OCI-LY7 (cell line): Measurements from ENCODE around the gene SH3RF1.

Source experiments
- EZH2phosphoT487 ChIP-seq: fragments of 200-600 bp; sonication (generic); IDR thresholded peaks from 2 replicates; pipeline ENCODE4 v1.6.1; 2018; ENCODE audit warnings: low read depth, borderline replicate concordance, mild to moderate bottlenecking, mixed run types, antibody characterized with exemption, low read length, moderate library complexity, mixed read lengths
- TF ChIP-seq, protein P1 (sequence below): fragments of 200-600 bp; sonication (generic); conservative IDR thresholded peaks from 2 replicates; pipeline ENCODE4 v1.5.1; 2014; ENCODE audit warnings: mild to moderate bottlenecking, antibody characterized with exemption, low read length, moderate library complexity, mixed read lengths

DNA sequence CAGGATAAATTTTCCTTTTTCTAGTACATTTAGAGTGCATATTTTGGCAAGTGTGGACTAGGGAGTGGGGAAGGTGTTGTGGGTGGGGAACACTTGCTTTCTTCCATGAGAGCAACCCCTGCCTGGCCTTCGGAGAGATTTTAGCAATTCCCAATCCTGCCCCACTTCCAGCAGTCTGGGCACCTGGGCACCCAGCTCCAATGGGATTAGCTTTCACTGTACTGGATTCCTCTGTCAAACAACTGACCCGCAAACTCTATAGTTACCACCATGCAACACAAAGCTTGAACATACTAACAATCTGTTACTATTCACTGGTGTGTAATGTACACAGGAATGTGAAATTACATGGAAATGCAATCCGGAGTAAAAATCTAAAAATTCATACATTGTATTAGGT, 50.3 kb downstream of the SH3RF1 start:
- TF ChIP-seq, protein P1, sequence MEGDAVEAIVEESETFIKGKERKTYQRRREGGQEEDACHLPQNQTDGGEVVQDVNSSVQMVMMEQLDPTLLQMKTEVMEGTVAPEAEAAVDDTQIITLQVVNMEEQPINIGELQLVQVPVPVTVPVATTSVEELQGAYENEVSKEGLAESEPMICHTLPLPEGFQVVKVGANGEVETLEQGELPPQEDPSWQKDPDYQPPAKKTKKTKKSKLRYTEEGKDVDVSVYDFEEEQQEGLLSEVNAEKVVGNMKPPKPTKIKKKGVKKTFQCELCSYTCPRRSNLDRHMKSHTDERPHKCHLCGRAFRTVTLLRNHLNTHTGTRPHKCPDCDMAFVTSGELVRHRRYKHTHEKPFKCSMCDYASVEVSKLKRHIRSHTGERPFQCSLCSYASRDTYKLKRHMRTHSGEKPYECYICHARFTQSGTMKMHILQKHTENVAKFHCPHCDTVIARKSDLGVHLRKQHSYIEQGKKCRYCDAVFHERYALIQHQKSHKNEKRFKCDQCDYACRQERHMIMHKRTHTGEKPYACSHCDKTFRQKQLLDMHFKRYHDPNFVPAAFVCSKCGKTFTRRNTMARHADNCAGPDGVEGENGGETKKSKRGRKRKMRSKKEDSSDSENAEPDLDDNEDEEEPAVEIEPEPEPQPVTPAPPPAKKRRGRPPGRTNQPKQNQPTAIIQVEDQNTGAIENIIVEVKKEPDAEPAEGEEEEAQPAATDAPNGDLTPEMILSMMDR, result no peak
- no peak for TF ChIP-seq EZH2phosphoT487
